SK-N-SH treated with all-trans-retinoic acid at 6 μM for 48 hours (cell line): Measurements from ENCODE around the gene G0S2.

ENCODE experiments used
- ATAC-seq: fragments of 200-7000 bp; cut with Tn5 transposase; 3 replicates; pipeline ENCODE4 v1.9.1; 2020; ENCODE audit warnings: mild to moderate bottlenecking, moderate library complexity
- ARNTL ChIP-seq: fragments of 450-650 bp; formaldehyde crosslinking; IDR thresholded peaks from 2 replicates; pipeline ENCODE4 v1.5.0; 2020; ENCODE audit warnings: low read depth, mild to moderate bottlenecking, moderate library complexity, borderline replicate concordance
- BACH2 ChIP-seq: fragments of 250-450 bp; sonication (Bioruptor Pico); IDR thresholded peaks from 2 replicates; pipeline ENCODE4 v1.9.0; 2021; ENCODE audit warnings: mild to moderate bottlenecking, borderline replicate concordance
- CSDC2 ChIP-seq: fragments of 250-450 bp; sonication (Bioruptor Pico); IDR thresholded peaks from 2 replicates; pipeline ENCODE4 v1.5.0; 2020; ENCODE audit warnings: mild to moderate bottlenecking, moderate library complexity
- ESRRG ChIP-seq: fragments of 250-450 bp; sonication (Bioruptor Pico); IDR thresholded peaks from 2 replicates; pipeline ENCODE4 v1.6.1; 2021; ENCODE audit warnings: mild to moderate bottlenecking
- GLIS3 ChIP-seq: fragments of 250-450 bp; sonication (Bioruptor Pico); IDR thresholded peaks from 2 replicates; pipeline ENCODE4 v1.5.0; 2020; ENCODE audit warnings: mild to moderate bottlenecking, moderate library complexity
- ISL1 ChIP-seq: fragments of 250-450 bp; sonication (Bioruptor Pico); IDR thresholded peaks from 2 replicates; pipeline ENCODE4 v2.1.2; 2022; ENCODE audit warnings: mild to moderate bottlenecking, moderate library complexity
- OSR1 ChIP-seq: fragments of 250-450 bp; sonication (Bioruptor Pico); IDR thresholded peaks from 2 replicates; pipeline ENCODE4 v1.8.0; 2022; ENCODE audit warnings: moderate library complexity, mild to moderate bottlenecking, inconsistent platforms
- PPARA ChIP-seq: fragments of 250-450 bp; sonication (Bioruptor Pico); IDR thresholded peaks from 2 replicates; pipeline ENCODE4 v1.5.0; 2020; ENCODE audit warnings: mild to moderate bottlenecking, borderline replicate concordance
- RARB ChIP-seq: fragments of 250-450 bp; sonication (Bioruptor Pico); IDR thresholded peaks from 2 replicates; pipeline ENCODE4 v1.8.0; 2021; ENCODE audit warnings: mild to moderate bottlenecking, moderate library complexity
- SNAI2 ChIP-seq: fragments of 250-450 bp; sonication (Bioruptor Pico); IDR thresholded peaks from 2 replicates; pipeline ENCODE4 v1.5.0; 2020; ENCODE audit warnings: mild to moderate bottlenecking, moderate library complexity
- TCF4 ChIP-seq: fragments of 250-450 bp; sonication (Bioruptor Pico); IDR thresholded peaks from 2 replicates; pipeline ENCODE4 v1.8.0; 2021; ENCODE audit warnings: mild to moderate bottlenecking, moderate library complexity, borderline replicate concordance
- TOX ChIP-seq: fragments of 250-450 bp; sonication (Bioruptor Pico); IDR thresholded peaks from 2 replicates; pipeline ENCODE4 v1.8.0; 2021; ENCODE audit warnings: mild to moderate bottlenecking, moderate library complexity, borderline replicate concordance
- ZC3H10 ChIP-seq: fragments of 250-450 bp; sonication (Bioruptor Pico); IDR thresholded peaks from 2 replicates; pipeline ENCODE4 v1.5.1; 2021; ENCODE audit warnings: mild to moderate bottlenecking, moderate library complexity
- ZFP3 ChIP-seq: fragments of 250-450 bp; sonication (Bioruptor Pico); IDR thresholded peaks from 2 replicates; pipeline ENCODE4 v1.5.0; 2020; ENCODE audit warnings: mild to moderate bottlenecking, moderate library complexity
- ZFP30 ChIP-seq: fragments of 450-650 bp; formaldehyde crosslinking; IDR thresholded peaks from 2 replicates; pipeline ENCODE4 v1.5.0; 2022; ENCODE audit warnings: mild to moderate bottlenecking, moderate library complexity
- ZNF565 ChIP-seq: fragments of 450-650 bp; formaldehyde crosslinking; conservative IDR thresholded peaks from 2 replicates; pipeline ENCODE4 v1.5.0; 2020; ENCODE audit warnings: low read depth, mild to moderate bottlenecking, moderate library complexity
- ZNF70 ChIP-seq: fragments of 450-650 bp; formaldehyde crosslinking; IDR thresholded peaks from 2 replicates; pipeline ENCODE4 v1.5.0; 2020; ENCODE audit warnings: mild to moderate bottlenecking, moderate library complexity
- ZNF8 ChIP-seq: fragments of 450-650 bp; formaldehyde crosslinking; IDR thresholded peaks from 2 replicates; pipeline ENCODE4 v1.5.0; 2020; ENCODE audit warnings: mild to moderate bottlenecking, moderate library complexity
- TF ChIP-seq, protein P1 (sequence below): fragments of 250-450 bp; sonication (Bioruptor Pico); IDR thresholded peaks from 2 replicates; pipeline ENCODE4 v1.5.1; 2021; ENCODE audit warnings: mild to moderate bottlenecking, moderate library complexity
- TF ChIP-seq, protein P2 (sequence below): fragments of 250-450 bp; sonication (Bioruptor Pico); IDR thresholded peaks from 2 replicates; pipeline ENCODE4 v1.5.1; 2020; ENCODE audit warnings: low read depth, mild to moderate bottlenecking, moderate library complexity
- TF ChIP-seq, protein P3 (sequence below): fragments of 250-450 bp; sonication (Bioruptor Pico); IDR thresholded peaks from 2 replicates; pipeline ENCODE4 v1.5.0; 2020; ENCODE audit warnings: mild to moderate bottlenecking, moderate library complexity
- TF ChIP-seq, protein P4 (sequence below): fragments of 250-450 bp; sonication (Bioruptor Pico); IDR thresholded peaks from 2 replicates; pipeline ENCODE4 v1.8.0; 2020; ENCODE audit warnings: mild to moderate bottlenecking, moderate library complexity, borderline replicate concordance
- TF ChIP-seq, protein P5 (sequence below): fragments of 250-450 bp; sonication (Bioruptor Pico); IDR thresholded peaks from 2 replicates; pipeline ENCODE4 v1.8.0; 2021; ENCODE audit warnings: low read depth, mild to moderate bottlenecking, moderate library complexity, borderline replicate concordance

G0S2 gene

DNA sequence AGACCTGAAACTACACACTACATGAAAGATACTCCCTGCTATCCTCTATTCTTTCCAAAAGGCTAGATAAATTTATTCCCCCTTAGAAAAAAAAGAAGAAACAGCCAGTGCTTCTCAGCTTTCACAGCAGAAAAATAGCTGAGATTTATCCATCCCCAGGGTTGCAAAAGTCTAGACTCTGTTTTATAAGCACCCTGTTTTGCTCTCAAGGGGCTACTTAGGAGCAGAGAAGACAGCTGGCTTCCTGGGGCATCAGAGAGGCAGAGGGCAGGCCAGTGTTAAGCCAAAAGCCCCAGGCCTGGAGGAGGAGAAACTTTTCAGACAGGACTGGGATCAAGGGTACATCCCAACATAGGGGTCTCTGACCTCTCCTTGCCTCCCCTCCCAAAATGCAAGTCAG lies 26.9 kb upstream of the G0S2 start:
- no peak for ATAC-seq
- TF ChIP-seq TOX (CRISPR knock-in tag) (no peak), CSDC2 (CRISPR knock-in tag) (no peak), GLIS3 (CRISPR knock-in tag) (no peak), ARNTL (CRISPR knock-in tag) (no peak), ZC3H10 (CRISPR knock-in tag) (no peak), OSR1 (CRISPR knock-in tag) (no peak), SNAI2 (CRISPR knock-in tag) (no peak), ZNF565 (CRISPR knock-in tag) (no peak), BACH2 (CRISPR knock-in tag) (no peak), TCF4 (CRISPR knock-in tag) (no peak), RARB (CRISPR knock-in tag) (no peak), ZNF8 (CRISPR knock-in tag) (no peak)
- TF ChIP-seq, protein P1, sequence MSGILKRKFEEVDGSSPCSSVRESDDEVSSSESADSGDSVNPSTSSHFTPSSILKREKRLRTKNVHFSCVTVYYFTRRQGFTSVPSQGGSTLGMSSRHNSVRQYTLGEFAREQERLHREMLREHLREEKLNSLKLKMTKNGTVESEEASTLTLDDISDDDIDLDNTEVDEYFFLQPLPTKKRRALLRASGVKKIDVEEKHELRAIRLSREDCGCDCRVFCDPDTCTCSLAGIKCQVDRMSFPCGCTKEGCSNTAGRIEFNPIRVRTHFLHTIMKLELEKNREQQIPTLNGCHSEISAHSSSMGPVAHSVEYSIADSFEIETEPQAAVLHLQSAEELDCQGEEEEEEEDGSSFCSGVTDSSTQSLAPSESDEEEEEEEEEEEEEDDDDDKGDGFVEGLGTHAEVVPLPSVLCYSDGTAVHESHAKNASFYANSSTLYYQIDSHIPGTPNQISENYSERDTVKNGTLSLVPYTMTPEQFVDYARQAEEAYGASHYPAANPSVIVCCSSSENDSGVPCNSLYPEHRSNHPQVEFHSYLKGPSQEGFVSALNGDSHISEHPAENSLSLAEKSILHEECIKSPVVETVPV (CRISPR knock-in tag) = no peak
- TF ChIP-seq, protein P2, sequence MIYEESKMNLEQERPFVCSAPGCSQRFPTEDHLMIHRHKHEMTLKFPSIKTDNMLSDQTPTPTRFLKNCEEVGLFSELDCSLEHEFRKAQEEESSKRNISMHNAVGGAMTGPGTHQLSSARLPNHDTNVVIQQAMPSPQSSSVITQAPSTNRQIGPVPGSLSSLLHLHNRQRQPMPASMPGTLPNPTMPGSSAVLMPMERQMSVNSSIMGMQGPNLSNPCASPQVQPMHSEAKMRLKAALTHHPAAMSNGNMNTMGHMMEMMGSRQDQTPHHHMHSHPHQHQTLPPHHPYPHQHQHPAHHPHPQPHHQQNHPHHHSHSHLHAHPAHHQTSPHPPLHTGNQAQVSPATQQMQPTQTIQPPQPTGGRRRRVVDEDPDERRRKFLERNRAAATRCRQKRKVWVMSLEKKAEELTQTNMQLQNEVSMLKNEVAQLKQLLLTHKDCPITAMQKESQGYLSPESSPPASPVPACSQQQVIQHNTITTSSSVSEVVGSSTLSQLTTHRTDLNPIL (CRISPR knock-in tag) = no peak
- TF ChIP-seq, protein P3, sequence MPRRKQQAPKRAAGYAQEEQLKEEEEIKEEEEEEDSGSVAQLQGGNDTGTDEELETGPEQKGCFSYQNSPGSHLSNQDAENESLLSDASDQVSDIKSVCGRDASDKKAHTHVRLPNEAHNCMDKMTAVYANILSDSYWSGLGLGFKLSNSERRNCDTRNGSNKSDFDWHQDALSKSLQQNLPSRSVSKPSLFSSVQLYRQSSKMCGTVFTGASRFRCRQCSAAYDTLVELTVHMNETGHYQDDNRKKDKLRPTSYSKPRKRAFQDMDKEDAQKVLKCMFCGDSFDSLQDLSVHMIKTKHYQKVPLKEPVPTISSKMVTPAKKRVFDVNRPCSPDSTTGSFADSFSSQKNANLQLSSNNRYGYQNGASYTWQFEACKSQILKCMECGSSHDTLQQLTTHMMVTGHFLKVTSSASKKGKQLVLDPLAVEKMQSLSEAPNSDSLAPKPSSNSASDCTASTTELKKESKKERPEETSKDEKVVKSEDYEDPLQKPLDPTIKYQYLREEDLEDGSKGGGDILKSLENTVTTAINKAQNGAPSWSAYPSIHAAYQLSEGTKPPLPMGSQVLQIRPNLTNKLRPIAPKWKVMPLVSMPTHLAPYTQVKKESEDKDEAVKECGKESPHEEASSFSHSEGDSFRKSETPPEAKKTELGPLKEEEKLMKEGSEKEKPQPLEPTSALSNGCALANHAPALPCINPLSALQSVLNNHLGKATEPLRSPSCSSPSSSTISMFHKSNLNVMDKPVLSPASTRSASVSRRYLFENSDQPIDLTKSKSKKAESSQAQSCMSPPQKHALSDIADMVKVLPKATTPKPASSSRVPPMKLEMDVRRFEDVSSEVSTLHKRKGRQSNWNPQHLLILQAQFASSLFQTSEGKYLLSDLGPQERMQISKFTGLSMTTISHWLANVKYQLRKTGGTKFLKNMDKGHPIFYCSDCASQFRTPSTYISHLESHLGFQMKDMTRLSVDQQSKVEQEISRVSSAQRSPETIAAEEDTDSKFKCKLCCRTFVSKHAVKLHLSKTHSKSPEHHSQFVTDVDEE (CRISPR knock-in tag) = no peak
- TF ChIP-seq, protein P4, sequence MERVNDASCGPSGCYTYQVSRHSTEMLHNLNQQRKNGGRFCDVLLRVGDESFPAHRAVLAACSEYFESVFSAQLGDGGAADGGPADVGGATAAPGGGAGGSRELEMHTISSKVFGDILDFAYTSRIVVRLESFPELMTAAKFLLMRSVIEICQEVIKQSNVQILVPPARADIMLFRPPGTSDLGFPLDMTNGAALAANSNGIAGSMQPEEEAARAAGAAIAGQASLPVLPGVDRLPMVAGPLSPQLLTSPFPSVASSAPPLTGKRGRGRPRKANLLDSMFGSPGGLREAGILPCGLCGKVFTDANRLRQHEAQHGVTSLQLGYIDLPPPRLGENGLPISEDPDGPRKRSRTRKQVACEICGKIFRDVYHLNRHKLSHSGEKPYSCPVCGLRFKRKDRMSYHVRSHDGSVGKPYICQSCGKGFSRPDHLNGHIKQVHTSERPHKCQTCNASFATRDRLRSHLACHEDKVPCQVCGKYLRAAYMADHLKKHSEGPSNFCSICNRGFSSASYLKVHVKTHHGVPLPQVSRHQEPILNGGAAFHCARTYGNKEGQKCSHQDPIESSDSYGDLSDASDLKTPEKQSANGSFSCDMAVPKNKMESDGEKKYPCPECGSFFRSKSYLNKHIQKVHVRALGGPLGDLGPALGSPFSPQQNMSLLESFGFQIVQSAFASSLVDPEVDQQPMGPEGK (CRISPR knock-in tag) = no peak

DNA sequence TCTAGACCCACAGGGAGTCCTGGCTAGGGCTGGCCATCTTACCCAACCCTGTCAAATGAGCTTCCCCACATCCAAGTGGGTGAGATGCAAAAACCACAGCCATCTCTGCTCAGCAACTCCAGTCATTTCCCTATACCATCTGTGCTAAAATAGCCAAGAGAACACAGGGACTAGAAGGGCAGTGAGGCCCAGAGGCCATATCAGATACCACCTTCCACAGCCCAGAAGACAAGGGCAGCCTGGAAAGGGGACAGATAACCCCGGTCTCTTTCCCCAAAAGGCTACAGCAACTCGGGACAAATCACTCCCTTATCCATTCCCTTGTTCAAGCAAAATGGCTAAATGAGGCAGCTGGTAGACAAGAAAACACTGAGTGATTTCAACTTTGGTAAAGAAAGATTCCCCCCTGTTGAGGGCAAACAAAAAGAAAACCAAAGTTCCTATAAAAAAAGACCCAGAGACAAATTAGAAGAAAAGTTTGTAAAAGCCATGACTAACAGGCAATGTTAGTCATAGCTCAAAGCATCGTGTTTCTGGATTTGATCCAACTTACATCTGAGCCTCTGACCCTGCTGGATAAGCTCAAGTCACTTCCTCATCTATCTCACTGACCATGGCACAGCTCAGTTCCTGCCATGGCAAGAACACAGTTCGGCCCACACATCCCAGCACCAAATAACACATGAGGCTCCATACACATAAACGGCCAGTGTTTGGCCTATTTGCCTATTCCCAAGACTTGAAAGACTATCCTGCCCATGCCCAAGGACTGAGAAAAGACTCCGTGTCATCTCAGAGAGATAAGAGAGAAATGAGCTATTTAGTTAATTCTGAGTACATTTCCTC lies 26.1 kb upstream of the G0S2 start:
- ATAC-seq = peak; percentile 69
- TF ChIP-seq CSDC2 (CRISPR knock-in tag) = no peak
- TF ChIP-seq ESRRG (CRISPR knock-in tag) = no peak
- TF ChIP-seq ZFP30 (CRISPR knock-in tag) = no peak
- TF ChIP-seq ARNTL (CRISPR knock-in tag) = no peak
- no peak for TF ChIP-seq SNAI2 (CRISPR knock-in tag)
- TF ChIP-seq BACH2 (CRISPR knock-in tag) = no peak
- no peak for TF ChIP-seq ZFP3 (CRISPR knock-in tag)
- no peak for TF ChIP-seq TCF4 (CRISPR knock-in tag)
- TF ChIP-seq, protein P5, sequence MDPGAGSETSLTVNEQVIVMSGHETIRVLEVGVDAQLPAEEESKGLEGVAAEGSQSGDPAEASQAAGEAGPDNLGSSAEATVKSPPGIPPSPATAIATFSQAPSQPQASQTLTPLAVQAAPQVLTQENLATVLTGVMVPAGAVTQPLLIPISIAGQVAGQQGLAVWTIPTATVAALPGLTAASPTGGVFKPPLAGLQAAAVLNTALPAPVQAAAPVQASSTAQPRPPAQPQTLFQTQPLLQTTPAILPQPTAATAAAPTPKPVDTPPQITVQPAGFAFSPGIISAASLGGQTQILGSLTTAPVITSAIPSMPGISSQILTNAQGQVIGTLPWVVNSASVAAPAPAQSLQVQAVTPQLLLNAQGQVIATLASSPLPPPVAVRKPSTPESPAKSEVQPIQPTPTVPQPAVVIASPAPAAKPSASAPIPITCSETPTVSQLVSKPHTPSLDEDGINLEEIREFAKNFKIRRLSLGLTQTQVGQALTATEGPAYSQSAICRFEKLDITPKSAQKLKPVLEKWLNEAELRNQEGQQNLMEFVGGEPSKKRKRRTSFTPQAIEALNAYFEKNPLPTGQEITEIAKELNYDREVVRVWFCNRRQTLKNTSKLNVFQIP (CRISPR knock-in tag) = no peak
- TF ChIP-seq ZC3H10 (CRISPR knock-in tag) = no peak
- TF ChIP-seq PPARA (CRISPR knock-in tag) = no peak
- peak; percentile 48 for TF ChIP-seq TOX (CRISPR knock-in tag)
- TF ChIP-seq ISL1 (CRISPR knock-in tag) = no peak
- TF ChIP-seq, protein P1 (CRISPR knock-in tag) = no peak
- peak; percentile 16 for TF ChIP-seq OSR1 (CRISPR knock-in tag)
- TF ChIP-seq, protein P3 (CRISPR knock-in tag) = no peak
- TF ChIP-seq ZNF8 (CRISPR knock-in tag) = no peak
- no peak for TF ChIP-seq ZNF565 (CRISPR knock-in tag)
- TF ChIP-seq RARB (CRISPR knock-in tag) = 0 out of 2 replicates have a peak, but pooled peaks have one; percentile 70
- TF ChIP-seq ZNF70 (CRISPR knock-in tag) = no peak
